SKM-1 treated with dmso at 0.1 percent for 144 hours (cell line): ENCODE results near the gene CPED1.

Source experiments
- DNase-seq: peaks from one replicate; lab custom pipeline; 2025; ENCODE audit not compliant: unreplicated experiment; lab: John Stamatoyannopoulos, UW

The CPED1 gene

DNA sequence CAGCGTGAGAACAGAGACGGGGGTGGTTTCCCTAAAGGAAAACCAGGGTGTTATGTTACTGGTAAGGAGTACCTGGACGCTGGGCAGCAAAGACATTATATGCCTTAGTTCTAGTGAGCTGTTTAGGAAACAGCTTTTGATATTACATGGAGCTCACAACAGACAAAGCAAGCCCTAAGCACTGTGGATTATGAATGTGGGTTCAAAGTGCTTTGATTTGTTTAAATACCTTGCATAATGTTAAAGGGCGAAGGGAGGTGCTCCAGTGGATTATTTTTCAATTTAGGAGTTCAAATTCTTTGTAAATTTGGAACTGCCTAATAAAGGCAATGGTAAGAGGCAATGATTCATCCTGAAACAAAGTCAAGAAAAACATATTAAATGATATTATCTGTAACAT is 354.1 kb downstream of the CPED1 start:
- no peak for DNase-seq

DNA sequence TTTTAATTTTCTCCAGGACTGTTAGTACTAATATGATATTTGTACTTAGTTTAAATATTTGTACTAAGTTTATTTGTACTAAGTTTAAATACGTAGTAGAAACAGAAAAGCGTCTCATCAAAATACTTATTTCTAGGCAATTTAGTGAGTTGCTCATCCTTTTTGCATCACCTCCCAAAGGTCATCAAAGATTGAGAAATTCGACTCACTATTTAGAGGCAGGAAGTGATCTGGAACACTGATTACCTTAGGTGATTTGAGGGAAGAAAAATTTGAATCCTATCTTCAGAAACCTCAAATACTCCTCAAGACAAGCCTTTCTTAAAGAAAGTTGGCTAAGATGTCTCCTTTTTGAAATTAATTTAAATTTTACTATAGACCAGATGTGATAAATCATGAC is 354.8 kb downstream of the CPED1 start:
- no peak for DNase-seq

DNA sequence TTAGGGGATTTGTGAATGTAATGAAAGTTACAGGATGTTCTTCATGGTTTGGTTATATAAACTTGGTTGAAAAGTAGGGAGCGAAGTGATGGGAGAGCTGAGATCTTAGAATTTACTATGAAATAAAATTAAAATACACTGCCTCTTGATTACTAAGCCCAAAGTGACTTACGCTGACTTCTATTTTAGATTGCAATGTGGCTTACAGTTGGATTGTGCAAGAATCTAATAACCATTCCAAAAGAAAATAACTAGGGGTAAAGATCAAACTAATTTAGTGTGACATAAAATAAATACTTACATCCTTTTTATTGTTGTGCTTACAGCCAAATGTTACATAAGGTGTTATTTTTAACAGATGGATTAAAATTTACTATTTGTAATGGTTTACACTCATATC is 355.6 kb downstream of the CPED1 start:
- DNase-seq, result no peak

DNA sequence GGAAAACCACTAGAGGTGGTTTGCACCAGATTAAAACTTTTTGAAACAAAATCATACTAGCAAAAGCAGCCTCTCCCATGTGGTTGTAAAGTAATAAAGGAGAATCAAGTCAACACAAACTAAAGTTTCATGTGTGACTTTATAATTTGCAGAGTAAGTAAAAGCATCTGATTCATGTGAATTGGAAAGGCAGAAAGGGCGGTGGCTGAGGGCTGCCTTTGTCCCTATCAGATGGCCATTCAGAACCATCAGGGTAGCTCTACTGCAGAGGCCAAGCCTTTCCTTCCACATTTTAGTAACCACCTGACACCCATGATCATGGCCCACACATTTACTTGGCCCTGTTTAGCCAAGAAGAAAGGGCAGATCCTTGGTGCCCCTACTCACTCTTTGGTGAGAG is 356.0 kb downstream of the CPED1 start:
- no peak for DNase-seq
